ENCODE measurements around the gene ZBTB3. TPM values are rescaled to one million over a fixed set of nuclear protein-coding genes. Genes with fewer than 3 reads are reported as not detected.

The ZBTB3 gene
- total RNA-seq, 1 donor from 2014 or later, result 13.4 TPM

GRCh38 chr11:62727165-62727871, 26.6 kb downstream of the ZBTB3 start, which contains the start of gene HNRNPUL2:
Gene HNRNPUL2, minus strand, starts transcription at chr11:62727457. Its CDS starts 301 bp downstream, at chr11:62727156.
- no peaks in the 10 kb centered on the region for H3K27me3 Mint-ChIP-seq
- H3K4me3 Mint-ChIP-seq (ENCODE audit: low read depth), result peak within 1 kb of the TSS; percentile 85
- no peak for TF ChIP-seq CTCF (IDR thresholded peaks at IDR 0.05; ENCODE audit: unreplicated experiment)
- H3K27ac Mint-ChIP-seq, result peak within 1 kb of the TSS; percentile 99
- H3K36me3 Mint-ChIP-seq (ENCODE audit: insufficient read depth), result peaks cover 16% of the 10 kb centered on the region
- no peaks in the 10 kb centered on the region for H3K9me3 Mint-ChIP-seq (ENCODE audit: low read depth)
- H3K4me1 Mint-ChIP-seq (ENCODE audit: low read depth), result peaks cover 28% of the 10 kb centered on the region
- DNase-seq (ENCODE audit: low spot score, unreplicated experiment), result peak; percentile 97

- peaks cover 21% of the 10 kb centered on the region for H3K36me3 Mint-ChIP-seq (ENCODE audit: insufficient read depth)
- H3K27ac Mint-ChIP-seq, result peak overlapping the region; percentile 52
- TF ChIP-seq CTCF (IDR thresholded peaks at IDR 0.05; ENCODE audit: unreplicated experiment), result no peak
- H3K27me3 Mint-ChIP-seq, result no peaks in the 10 kb centered on the region
- H3K4me1 Mint-ChIP-seq (ENCODE audit: low read depth), result peaks cover 30% of the 10 kb centered on the region
- no peaks in the 10 kb centered on the region for H3K9me3 Mint-ChIP-seq (ENCODE audit: low read depth)
- DNase-seq (ENCODE audit: low spot score, unreplicated experiment), result no peak
- H3K4me3 Mint-ChIP-seq (ENCODE audit: low read depth), result peak overlapping the region; percentile 85
These were observed 27.1 kb downstream of the ZBTB3 start for GRCh38 chr11:62726915-62727164.

GRCh38 chr11:62726156-62726914, 27.6 kb downstream of the ZBTB3 start:
- TF ChIP-seq CTCF (IDR thresholded peaks at IDR 0.05; ENCODE audit: unreplicated experiment), result no peak
- DNase-seq (ENCODE audit: low spot score, unreplicated experiment), result no peak
- H3K27me3 Mint-ChIP-seq, result no peaks in the 10 kb centered on the region
- no peaks in the 10 kb centered on the region for H3K9me3 Mint-ChIP-seq (ENCODE audit: low read depth)
- peak overlapping the region; percentile 91 for H3K27ac Mint-ChIP-seq
- H3K36me3 Mint-ChIP-seq (ENCODE audit: insufficient read depth), result peaks cover 26% of the 10 kb centered on the region
- H3K4me3 Mint-ChIP-seq (ENCODE audit: low read depth), result peak overlapping the region; percentile 85
- peaks cover 30% of the 10 kb centered on the region for H3K4me1 Mint-ChIP-seq (ENCODE audit: low read depth)

- Mint-ChIP-seq H3K9me3 (ENCODE audit: low read depth) (no peaks in the 10 kb centered on the region), H3K36me3 (ENCODE audit: insufficient read depth) (peaks cover 32% of the 10 kb centered on the region), H3K4me1 (ENCODE audit: low read depth) (peaks cover 30% of the 10 kb centered on the region), H3K4me3 (ENCODE audit: low read depth) (peak overlapping the region; percentile 85), H3K27me3 (no peaks in the 10 kb centered on the region), H3K27ac (peak overlapping the region; percentile 91)
- no peak for DNase-seq (ENCODE audit: low spot score, unreplicated experiment)
- TF ChIP-seq CTCF (IDR thresholded peaks at IDR 0.05; ENCODE audit: unreplicated experiment), result no peak
These were observed 28.3 kb downstream of the ZBTB3 start for GRCh38 chr11:62725646-62726045.

- Mint-ChIP-seq H3K36me3 (ENCODE audit: insufficient read depth) (peaks cover 40% of the 10 kb centered on the region), H3K27me3 (no peaks in the 10 kb centered on the region), H3K4me1 (ENCODE audit: low read depth) (peaks cover 29% of the 10 kb centered on the region), H3K4me3 (ENCODE audit: low read depth) (peak overlapping the region; percentile 85), H3K9me3 (ENCODE audit: low read depth) (no peaks in the 10 kb centered on the region), H3K27ac (no peak overlapping the region)
- no peak for DNase-seq (ENCODE audit: low spot score, unreplicated experiment)
- TF ChIP-seq CTCF (IDR thresholded peaks at IDR 0.05; ENCODE audit: unreplicated experiment), result no peak
These were observed 29.8 kb downstream of the ZBTB3 start for GRCh38 chr11:62724171-62724570.
